PC-9 (cell line): ENCODE results near the gene MIF.

Source experiments
- CTCF ChIP-seq: fragments of 200-600 bp; sonication (generic); conservative IDR thresholded peaks from 2 replicates; pipeline ENCODE4 v1.6.1; 2017; ENCODE audit warnings: mixed run types, antibody characterized with exemption, mild to moderate bottlenecking, moderate library complexity
- EZH2 ChIP-seq: fragments of 200-600 bp; sonication (generic); IDR thresholded peaks from 2 replicates; pipeline ENCODE4 v1.8.0; 2017; ENCODE audit warnings: antibody characterized with exemption, low read depth

GRCh38 chr22:23898006-23898974 is 4.1 kb downstream of the MIF start:
- TF ChIP-seq CTCF (no peak), EZH2 (no peak)
